Measurements from ENCODE around the gene MEX3D.

- TF ChIP-seq CTCF (IDR thresholded peaks at IDR 0.05), result no peak
- TF ChIP-seq EZH2 (IDR thresholded peaks at IDR 0.05; ENCODE audit: borderline replicate concordance, insufficient read depth, low read depth, low read length, poor library complexity, severe bottlenecking), result peak; percentile 83
Measured at GRCh38 chr19:1567116-1567847, 843 bp downstream of the MEX3D start.
